ENCODE data around the gene GFPT2.
"Not testable (repeated sequence)": the region's sequence is repeated elsewhere in the genome, so short reads cannot be mapped to it uniquely, and the experiment has no call there.

Gene GFPT2

GRCh38 chr5:180302256-180302655 is 50.9 kb downstream of the GFPT2 start:
- Histone ChIP-seq H3K27ac (no peak overlapping the region), H3K9me3 (no peaks in the 10 kb centered on the region), H3K4me1 (no peaks in the 10 kb centered on the region), H3K27me3 (no peaks in the 10 kb centered on the region), H3K4me3 (no peak overlapping the region), H3K36me3 (peaks cover 0 to 18% (median 10%) of the 10 kb centered on the region in 3 donors)
- intact Hi-C loops (cut with DNase I; ENCODE audit: low total_unique reads) = no loop called here
- no peak for DNase-seq
- no peak for TF ChIP-seq CTCF (IDR thresholded peaks at IDR 0.05)

GRCh38 chr5:180301253-180301652 is 51.9 kb downstream of the GFPT2 start:
- H3K36me3 ChIP-seq = peaks cover 0 to 10% (median 9%) of the 10 kb centered on the region in 3 donors

GRCh38 chr5:180299526-180299925 is 53.6 kb downstream of the GFPT2 start:
- H3K4me3 ChIP-seq = no peak overlapping the region
- no peaks in the 10 kb centered on the region for H3K4me1 ChIP-seq
- intact Hi-C loops (cut with DNase I; ENCODE audit: low total_unique reads) = no loop called here
- no peaks in the 10 kb centered on the region for H3K9me3 ChIP-seq
- H3K27ac ChIP-seq = no peak overlapping the region
- TF ChIP-seq CTCF (IDR thresholded peaks at IDR 0.05) = no peak
- no peaks in the 10 kb centered on the region for H3K27me3 ChIP-seq
- DNase-seq = no peak
- H3K36me3 ChIP-seq = peaks cover 0 to 5% (median 4%) of the 10 kb centered on the region in 3 donors

More at GRCh38 chr5:180301253-180301652, 51.9 kb downstream of the GFPT2 start:
- Histone ChIP-seq H3K4me1 (no peaks in the 10 kb centered on the region), H3K27me3 (no peaks in the 10 kb centered on the region), H3K27ac (no peak overlapping the region), H3K9me3 (no peaks in the 10 kb centered on the region), H3K4me3 (no peak overlapping the region)
- no peak for TF ChIP-seq CTCF (IDR thresholded peaks at IDR 0.05)
- intact Hi-C loops (cut with DNase I; ENCODE audit: low total_unique reads) = no loop called here
- no peak for DNase-seq

- H3K4me3 ChIP-seq; DNase-seq; H3K27ac ChIP-seq; H3K4me1 ChIP-seq; intact Hi-C loops (cut with DNase I; ENCODE audit: low total_unique reads); H3K36me3 ChIP-seq; H3K9me3 ChIP-seq; H3K27me3 ChIP-seq: not testable (repeated sequence)
These were observed 54.1 kb downstream of the GFPT2 start for GRCh38 chr5:180299014-180299413.

- DNase-seq = no peak
- Histone ChIP-seq H3K9me3 (no peaks in the 10 kb centered on the region), H3K4me3 (no peak overlapping the region), H3K27ac (no peak overlapping the region), H3K27me3 (no peaks in the 10 kb centered on the region), H3K36me3 (no peaks in the 10 kb centered on the region), H3K4me1 (peaks cover 0 to 10% (median 6%) of the 10 kb centered on the region in 4 donors)
- intact Hi-C loops (cut with DNase I; ENCODE audit: low total_unique reads) = no loop called here
- TF ChIP-seq CTCF (IDR thresholded peaks at IDR 0.05) = no peak
These were observed 55.4 kb downstream of the GFPT2 start for GRCh38 chr5:180297587-180298282.

- DNase-seq = no peak
- no peaks in the 10 kb centered on the region for H3K36me3 ChIP-seq
- no peak overlapping the region for H3K27ac ChIP-seq
- no peak overlapping the region for H3K4me3 ChIP-seq
- intact Hi-C loops (cut with DNase I; ENCODE audit: low total_unique reads) = no loop called here
- H3K4me1 ChIP-seq = peaks cover 0 to 10% (median 6%) of the 10 kb centered on the region in 4 donors
- H3K9me3 ChIP-seq = no peaks in the 10 kb centered on the region
- no peak for TF ChIP-seq CTCF (IDR thresholded peaks at IDR 0.05)
- no peaks in the 10 kb centered on the region for H3K27me3 ChIP-seq
These were observed 56.4 kb downstream of the GFPT2 start for GRCh38 chr5:180296771-180297170.

Data from tibial artery (tissue), 4 donors.